Renal cortex interstitium (tissue), 15 donors: Measurements from ENCODE around the gene ITIH5. TPM values are rescaled to one million over a fixed set of nuclear protein-coding genes. Genes with fewer than 3 reads are reported as not detected.
"Not testable (repeated sequence)": the region's sequence is repeated elsewhere in the genome, so short reads cannot be mapped to it uniquely, and the experiment has no call there.

Source experiments
- DNase-seq, 11 donors: peaks; one replicate each; pipeline ENCODE4 v3.0.0-alpha.2; 2013; ENCODE audit warnings: low read depth in 9 of 11, low spot score in 4 of 11; ENCODE audit errors: extremely low read depth in 1 of 11
- long read RNA-seq, 16 experiments: transcript quantifications; one replicate each; lab custom pipeline, GENCODE V29; 2026
- polyA plus RNA-seq, 3 donors: library from polyadenylated mRNA; unstranded; fragments of 120-200 nt; gene quantifications; one replicate each; pipeline ENCODE4 v1.2.1, GENCODE V29; 2013; ENCODE audit not compliant: insufficient read length in 3 of 3

Gene ITIH5
- polyA plus RNA-seq = 10 to 100 TPM; 20.9 to 25.4 (median 24.6) TPM
- long read RNA-seq, donor 1, full-length matches to known transcripts = 2 of 7 reads
- long read RNA-seq, donor 1, partial matches to known transcripts = 5 of 7 reads
- long read RNA-seq, donor 1, other reads (novel, unspliced or antisense) = 0 of 7 reads
- long read RNA-seq, donor 2, full-length matches to known transcripts = 1 of 1 reads
- long read RNA-seq, donor 2, partial matches to known transcripts = 0 of 1 reads
- long read RNA-seq, donor 2, other reads (novel, unspliced or antisense) = 0 of 1 reads
- long read RNA-seq, donor 3, full-length matches to known transcripts = 4 of 12 reads
- long read RNA-seq, donor 3, partial matches to known transcripts = 8 of 12 reads
- long read RNA-seq, donor 3, other reads (novel, unspliced or antisense) = 0 of 12 reads
- long read RNA-seq, donor 4, full-length matches to known transcripts = 1 of 1 reads
- long read RNA-seq, donor 4, partial matches to known transcripts = 0 of 1 reads
- long read RNA-seq, donor 4, other reads (novel, unspliced or antisense) = 0 of 1 reads
- long read RNA-seq, donor 5 = 0 reads
- long read RNA-seq, donor 6, full-length matches to known transcripts = 2 of 2 reads
- long read RNA-seq, donor 6, partial matches to known transcripts = 0 of 2 reads
- long read RNA-seq, donor 6, other reads (novel, unspliced or antisense) = 0 of 2 reads
- long read RNA-seq, donor 7, full-length matches to known transcripts = 1 of 1 reads
- long read RNA-seq, donor 7, partial matches to known transcripts = 0 of 1 reads
- long read RNA-seq, donor 7, other reads (novel, unspliced or antisense) = 0 of 1 reads
- long read RNA-seq, donor 8, full-length matches to known transcripts = 4 of 4 reads
- long read RNA-seq, donor 8, partial matches to known transcripts = 0 of 4 reads
- long read RNA-seq, donor 8, other reads (novel, unspliced or antisense) = 0 of 4 reads
- long read RNA-seq, donor 9, full-length matches to known transcripts = 4 of 11 reads
- long read RNA-seq, donor 9, partial matches to known transcripts = 7 of 11 reads
- long read RNA-seq, donor 9, other reads (novel, unspliced or antisense) = 0 of 11 reads
- long read RNA-seq, donor 10, full-length matches to known transcripts = 1 of 1 reads
- long read RNA-seq, donor 10, partial matches to known transcripts = 0 of 1 reads
- long read RNA-seq, donor 10, other reads (novel, unspliced or antisense) = 0 of 1 reads
- long read RNA-seq, donor 11, full-length matches to known transcripts = 4 of 4 reads
- long read RNA-seq, donor 11, partial matches to known transcripts = 0 of 4 reads
- long read RNA-seq, donor 11, other reads (novel, unspliced or antisense) = 0 of 4 reads
- long read RNA-seq, donor 12, full-length matches to known transcripts = 4 of 4 reads
- long read RNA-seq, donor 12, partial matches to known transcripts = 0 of 4 reads
- long read RNA-seq, donor 12, other reads (novel, unspliced or antisense) = 0 of 4 reads
- long read RNA-seq, donor 13 = 0 reads
- long read RNA-seq, donor 14, full-length matches to known transcripts = 2 of 2 reads
- long read RNA-seq, donor 14, partial matches to known transcripts = 0 of 2 reads
- long read RNA-seq, donor 14, other reads (novel, unspliced or antisense) = 0 of 2 reads
- long read RNA-seq, donor 15, full-length matches to known transcripts = 1 of 1 reads
- long read RNA-seq, donor 15, partial matches to known transcripts = 0 of 1 reads
- long read RNA-seq, donor 15, other reads (novel, unspliced or antisense) = 0 of 1 reads
- long read RNA-seq, donor 16, full-length matches to known transcripts = 7 of 7 reads
- long read RNA-seq, donor 16, partial matches to known transcripts = 0 of 7 reads
- long read RNA-seq, donor 16, other reads (novel, unspliced or antisense) = 0 of 7 reads

DNA sequence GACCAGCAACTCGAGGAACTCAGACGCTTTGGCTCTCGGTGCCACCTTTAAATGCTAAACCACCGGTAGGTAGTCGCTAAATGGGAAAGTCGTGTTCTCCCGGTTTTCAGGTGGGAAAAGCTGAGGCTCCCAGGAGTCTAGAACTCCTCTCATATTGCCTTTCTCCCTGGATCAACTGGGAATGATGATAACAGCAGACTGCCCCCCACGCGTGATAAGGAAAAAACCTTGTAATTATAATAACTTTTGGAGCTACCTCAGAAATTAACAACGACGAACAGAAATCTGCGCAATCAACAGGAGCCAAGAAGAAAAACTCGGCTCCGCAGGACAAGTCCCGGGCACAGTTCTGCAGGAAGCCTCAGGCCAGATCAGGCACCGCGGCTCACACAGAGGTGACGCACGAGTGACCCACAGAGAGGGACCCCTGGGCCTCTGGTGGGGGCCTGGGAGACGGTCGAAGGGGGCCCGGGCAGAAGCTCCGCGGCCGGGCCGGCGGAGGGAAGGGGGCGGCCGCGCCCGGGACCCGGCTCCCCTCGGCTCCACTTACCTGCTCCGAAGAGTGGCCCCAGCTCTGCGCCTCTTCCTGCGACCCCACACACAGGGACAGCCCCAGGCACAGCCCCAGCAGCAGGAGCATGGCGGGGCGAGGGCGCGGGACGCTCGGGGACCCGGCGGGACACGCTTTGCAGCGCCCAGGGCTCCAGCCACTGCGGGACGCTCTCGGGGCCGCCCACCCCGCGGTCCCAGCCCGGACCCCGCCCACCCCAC lies at the start of gene ITIH5:
Gene ITIH5, minus strand, starts transcription at position 714 of the 771 bp plus-strand sequence. Its CDS starts 74 bp downstream, at position 640.
- DNase-seq = no peak

DNA sequence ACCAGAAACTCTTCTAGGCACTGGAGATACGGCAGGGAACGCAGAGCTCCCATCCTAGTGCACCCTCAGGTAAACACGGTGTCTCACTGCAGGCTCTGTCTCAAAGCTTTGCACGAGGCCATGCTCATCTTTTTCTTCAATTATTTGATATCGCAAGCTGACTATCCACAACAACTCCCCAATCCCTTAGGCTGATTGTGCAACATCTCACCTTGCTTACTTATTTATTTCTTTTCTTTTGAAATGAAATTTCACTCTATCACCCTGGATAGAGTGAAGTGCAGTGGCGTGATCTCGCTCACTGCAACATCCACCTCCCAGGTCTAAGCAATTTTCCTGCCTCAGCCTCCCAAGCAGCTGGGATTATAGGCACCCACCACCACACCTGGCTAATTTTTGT lies 48.7 kb upstream of the ITIH5 start:
- no peak for DNase-seq

DNA sequence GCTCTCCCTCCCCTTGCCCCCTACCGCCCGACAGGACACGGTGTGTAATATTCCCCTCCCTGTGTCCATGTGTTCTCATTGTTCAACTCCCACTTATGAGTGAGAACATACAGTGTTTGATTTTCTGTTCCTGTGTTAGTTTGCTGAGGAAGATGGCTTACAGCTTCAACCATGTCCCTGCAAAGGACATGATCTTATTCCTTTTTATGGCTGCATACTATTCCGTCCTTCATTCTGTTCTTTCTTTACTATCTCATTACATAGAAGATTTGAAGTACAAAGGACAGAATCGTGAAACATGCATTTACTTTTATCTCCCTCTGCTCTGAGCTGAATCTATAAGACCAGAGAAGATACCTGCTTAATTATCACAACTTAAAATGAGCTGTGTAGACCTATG lies 44.3 kb upstream of the ITIH5 start:
- DNase-seq = not testable (repeated sequence)

DNA sequence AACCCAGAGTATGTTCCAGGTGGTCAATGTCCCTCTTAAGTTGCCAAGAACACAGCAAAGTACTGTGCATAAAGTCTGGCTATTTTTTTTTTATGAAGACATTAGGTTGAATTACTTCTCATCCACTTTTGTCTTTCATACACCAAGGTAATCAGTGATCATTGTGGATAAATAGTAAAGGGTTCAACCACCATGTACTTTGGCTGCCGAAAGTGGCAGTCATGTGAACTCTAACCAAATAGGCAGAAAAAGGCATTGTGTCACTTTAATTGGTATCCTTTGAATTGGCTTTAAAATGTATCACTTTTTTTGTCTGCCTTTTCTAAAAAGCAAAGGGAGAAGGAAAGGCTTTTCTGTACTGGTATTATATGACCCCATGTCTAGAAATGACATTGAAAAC lies 43.7 kb upstream of the ITIH5 start:
- no peak for DNase-seq

DNA sequence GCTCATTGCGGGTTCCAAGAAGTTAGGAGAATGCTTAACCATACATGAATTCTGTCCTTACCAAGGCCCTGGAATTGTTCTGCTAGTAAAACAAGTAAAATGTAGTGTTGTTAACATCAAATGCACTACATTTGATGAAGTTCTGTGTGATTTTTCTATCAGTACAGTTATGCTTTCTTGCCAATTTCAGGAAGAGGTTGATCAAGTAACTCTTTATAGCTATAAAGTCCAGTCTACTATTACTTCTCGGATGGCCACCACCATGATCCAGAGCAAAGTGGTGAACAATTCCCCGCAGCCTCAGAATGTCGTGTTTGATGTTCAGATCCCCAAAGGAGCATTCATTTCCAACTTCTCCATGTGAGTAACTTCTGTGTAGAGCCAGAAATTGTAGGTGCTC lies 42.1 kb upstream of the ITIH5 start:
- DNase-seq = no peak

DNA sequence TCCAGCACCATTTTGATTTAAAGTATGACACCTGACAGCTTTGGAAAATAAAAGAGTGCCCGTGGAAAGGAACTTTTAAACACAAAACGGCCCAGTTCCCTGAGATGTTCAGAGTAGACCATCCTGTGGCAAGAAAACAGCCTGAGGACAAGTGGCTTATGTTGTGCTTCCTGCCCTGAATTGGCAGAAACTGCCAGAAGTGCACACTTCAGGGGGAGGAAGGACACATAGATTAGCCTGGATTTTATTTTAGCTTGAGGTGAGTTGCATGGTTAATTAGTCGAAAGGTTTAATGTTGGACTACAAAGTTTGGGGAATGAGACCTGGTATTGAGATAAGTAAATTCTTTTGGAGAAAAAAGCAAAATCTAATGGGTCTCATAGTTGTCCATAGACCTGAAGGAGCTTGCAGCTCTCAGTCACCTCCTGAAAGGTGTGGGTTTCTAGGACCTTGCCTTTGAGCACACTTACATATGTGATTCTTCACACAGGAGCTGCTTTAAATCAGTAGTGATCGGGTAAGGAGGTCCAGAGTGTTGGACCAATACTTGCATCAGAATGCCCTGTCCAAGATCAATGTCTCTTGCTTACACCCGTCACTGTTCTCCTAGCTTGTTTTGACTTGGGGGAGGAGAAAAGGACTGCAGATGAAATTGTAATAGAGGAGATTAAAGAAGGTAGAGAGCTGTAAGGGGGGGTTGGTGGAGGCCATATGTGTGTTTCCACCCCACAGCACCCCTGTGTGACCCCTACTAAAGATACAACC lies 41.3 kb upstream of the ITIH5 start:
- DNase-seq = no peak

DNA sequence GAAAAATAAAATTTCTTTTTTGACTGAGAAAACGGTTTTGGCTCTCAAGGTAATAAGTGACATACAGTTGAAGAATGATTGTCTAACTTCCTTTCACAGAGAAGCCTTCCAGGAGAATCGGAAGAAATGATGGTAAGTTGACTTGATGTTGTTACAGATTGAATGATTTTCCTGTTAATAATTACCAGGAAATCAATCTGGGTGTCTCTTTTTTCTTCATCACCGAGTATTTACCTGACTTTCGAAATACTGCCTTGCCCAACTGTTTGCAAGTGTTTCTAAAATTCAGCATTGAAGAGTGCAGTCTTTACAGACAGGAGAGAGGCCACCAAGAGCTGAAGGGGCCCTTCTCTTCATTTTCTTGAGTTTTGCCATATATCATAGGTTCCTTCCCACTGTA lies 40.3 kb upstream of the ITIH5 start:
- DNase-seq = no peak

DNA sequence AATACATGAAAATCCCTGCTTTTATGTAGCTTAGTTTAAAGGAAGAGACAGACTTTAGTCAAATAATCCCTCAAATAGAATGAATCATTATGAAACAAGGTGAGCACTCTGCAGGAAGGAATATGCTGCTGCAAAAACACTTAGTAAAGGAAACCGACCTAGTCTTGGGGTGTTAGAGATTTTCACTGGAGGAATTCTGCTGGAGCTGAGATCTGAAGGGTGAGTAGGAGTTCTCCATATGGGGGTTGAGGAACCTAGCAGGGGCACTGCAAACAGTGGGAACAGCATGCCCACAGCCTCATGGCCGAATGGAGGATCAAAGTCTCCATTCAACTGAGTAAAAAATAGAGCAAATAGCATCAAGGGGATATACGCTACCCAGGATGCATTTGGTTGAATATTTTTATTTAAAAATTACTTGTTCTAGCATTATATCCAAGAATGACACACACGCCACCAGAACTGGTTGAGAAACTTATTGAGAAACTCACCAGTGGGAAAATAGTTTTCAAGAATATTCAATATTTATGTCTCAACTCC lies 39.8 kb upstream of the ITIH5 start:
- no peak for DNase-seq

DNA sequence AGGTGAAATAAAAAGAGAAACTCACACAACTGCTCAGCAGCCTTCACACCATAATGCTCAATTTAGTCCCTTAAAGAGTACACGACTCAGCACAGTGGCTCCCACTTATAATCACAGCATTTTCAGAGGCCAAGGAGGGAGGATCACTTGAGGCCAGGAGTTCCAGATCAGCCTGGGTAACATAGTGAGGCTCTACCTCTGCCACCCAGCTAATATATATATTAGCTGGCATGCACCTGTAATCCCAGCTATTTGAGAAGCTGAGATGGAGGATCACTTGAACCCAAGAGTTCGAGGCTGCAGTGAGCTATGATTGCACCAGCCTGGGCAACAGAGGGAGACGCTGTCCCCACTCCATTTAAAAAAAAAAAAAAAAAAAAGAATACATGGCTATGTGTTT lies 38.6 kb upstream of the ITIH5 start:
- DNase-seq = no peak

DNA sequence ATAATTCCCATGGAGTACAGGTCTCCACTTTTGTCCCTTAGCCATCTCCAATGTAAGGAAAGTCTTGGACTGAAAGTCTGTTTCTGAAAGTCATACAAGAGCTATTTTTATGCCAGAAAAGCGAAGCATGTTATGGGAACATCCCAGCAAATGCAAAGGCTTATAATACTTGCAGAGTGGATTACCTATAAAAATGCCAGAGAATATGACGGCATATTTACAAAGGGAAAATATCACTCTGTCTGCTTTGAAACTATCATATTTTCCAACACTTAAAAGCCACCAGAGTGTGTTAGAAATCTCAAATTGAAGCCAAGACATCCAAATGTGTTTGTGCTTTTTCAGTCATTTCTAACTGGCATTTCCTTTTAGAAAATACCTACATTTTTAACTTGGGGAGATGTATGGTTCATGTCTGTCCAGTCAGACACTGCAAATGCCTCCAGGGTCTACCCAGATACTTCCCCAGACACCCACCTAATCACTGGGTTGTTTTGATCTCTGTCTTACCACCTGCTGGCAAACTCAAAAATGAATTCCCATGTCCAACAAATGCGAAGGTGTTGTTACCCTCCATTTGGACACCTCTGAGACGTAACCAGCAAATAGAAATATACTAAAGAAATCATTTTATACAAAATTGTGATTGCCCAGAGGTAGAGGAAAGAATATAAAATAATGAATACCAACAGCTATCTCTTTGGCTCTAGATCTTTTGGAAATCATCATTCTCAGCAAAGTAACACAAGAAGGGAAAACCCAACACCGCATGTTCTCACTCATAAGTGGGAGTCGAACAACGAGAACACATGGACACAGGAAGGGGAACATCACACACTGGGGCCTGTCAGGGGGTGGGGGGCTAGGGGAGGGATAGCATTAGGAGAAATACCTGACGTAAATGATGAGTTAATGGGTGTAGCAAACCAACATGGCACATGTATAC lies 37.6 kb upstream of the ITIH5 start:
- no peak for DNase-seq

DNA sequence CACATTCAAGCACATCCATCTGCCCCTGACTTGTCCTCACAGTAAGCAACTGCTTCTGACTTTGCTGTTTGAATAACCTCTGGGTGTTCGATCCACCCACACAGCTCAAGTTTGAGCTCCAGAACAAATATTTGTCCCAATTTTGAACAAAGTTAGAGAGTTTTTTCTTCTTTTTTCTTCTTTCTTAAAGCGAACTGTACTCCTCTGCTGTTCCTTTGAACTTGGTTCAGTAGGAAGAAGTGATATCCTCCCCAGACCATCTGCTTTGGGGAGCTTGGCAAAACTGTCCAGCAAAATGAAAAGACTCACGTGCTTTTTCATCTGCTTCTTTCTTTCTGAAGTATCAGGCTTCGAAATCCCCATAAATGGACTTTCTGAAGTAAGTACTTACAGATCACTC lies 36.4 kb upstream of the ITIH5 start, which contains the start of gene ITIH2:
Gene ITIH2, plus strand, starts transcription at position 177 of the 400 bp plus-strand sequence. Its CDS starts 119 bp downstream, at position 296.
- DNase-seq = no peak

DNA sequence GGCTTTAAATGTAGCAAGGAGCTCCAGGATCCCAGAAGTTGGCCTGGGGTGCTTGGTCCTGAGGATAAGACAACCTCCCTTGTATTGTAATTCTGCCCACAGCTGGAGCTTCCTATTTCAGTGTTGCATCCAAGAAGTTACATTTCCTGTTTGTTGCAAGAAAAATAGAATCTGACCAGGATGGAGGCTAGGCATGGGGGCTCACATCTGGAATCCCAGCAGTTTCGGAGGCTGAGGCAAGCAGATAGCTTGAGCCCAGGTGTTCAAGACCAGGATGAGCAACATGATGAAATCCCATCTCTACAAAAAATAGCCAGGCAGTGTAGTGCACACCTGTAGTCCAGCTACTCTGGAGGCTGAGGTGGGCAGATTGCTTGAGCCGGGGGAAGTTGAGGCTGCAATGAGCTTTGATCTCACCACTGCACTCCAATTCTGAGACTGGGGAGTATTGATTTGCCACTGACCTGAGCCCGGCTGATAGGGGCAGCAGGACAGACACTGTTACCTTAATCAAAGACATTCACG lies 35.6 kb upstream of the ITIH5 start:
- DNase-seq = no peak

DNA sequence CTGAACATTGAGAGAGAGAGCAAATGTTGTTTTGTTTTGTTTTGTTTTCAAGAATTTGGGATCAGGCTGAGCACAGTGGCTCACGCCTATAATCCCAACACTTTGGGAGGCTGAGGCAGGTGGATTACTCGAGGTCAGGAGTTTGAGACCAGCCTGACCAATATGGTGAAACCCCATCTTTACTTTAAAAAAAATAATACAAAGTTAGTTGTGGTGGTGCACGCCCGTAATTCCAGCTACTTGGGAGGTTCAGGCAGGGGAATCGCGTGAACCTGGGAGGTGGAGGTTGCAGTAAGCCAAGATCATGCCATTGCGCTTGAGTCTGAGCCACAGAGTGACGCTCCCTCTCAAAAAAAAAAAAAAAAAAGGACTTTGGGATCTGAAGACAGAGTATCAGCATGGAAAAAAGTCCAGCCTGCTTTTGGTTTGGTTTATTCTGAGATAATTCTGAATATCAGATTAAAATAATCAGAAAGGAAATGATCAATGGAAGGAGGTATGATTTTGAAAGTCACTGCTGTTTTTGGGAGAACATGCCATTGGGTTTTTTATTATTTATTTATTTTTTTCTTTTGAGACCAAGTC lies 34.5 kb upstream of the ITIH5 start:
- no peak for DNase-seq

DNA sequence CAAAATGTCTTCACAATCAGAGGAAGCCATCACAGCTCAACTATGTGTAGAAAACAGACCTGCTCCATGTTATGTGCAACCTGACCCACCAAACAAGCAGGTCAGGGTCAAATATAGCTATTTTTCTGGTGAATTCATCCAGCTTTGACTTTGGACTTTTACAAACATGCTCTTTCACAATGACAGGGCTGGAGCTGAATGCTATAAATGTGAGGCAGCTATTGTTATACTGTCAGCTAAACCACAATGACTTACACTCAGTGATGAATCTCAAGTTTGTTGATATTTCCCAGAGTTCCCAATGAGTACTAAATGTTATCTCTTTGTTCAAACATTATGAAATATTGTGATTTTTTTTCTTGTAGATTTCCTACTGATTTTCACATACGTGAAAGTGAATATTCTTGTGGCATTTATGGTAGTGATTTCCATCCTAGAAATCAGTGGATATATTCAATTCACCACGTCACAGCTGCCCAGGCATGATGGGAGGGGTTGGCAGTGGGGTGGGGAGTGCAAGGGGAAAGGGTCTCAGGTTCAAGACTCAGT lies 33.9 kb upstream of the ITIH5 start:
- DNase-seq = no peak
